H9 (cell line): ENCODE results near the gene RWDD4. TPM values are rescaled to one million over a fixed set of nuclear protein-coding genes. Genes with fewer than 3 reads are reported as not detected.

Source experiments
- DNase-seq: peaks from one replicate; pipeline ENCODE4 v3.0.0-alpha.2; 2017
- H2AFZ ChIP-seq: one replicate; pipeline ENCODE4 v1.6.1; 2013; ENCODE audit warnings: mild to moderate bottlenecking, low read length, control low read depth, moderate library complexity
- H2AK5ac ChIP-seq: 2 replicates; pipeline ENCODE4 v1.6.1; 2013; ENCODE audit warnings: low read length, control low read depth, mixed read lengths; ENCODE audit not compliant: insufficient read length
- H2BK120ac ChIP-seq: one replicate; pipeline ENCODE4 v1.6.1; 2013; ENCODE audit warnings: low read depth, mild to moderate bottlenecking, low read length, control low read depth, inconsistent platforms; ENCODE audit not compliant: poor library complexity, severe bottlenecking
- H2BK12ac ChIP-seq: 2 replicates; pipeline ENCODE4 v1.6.1; 2013; ENCODE audit warnings: low read length, control low read depth, mixed read lengths, low read depth; ENCODE audit not compliant: insufficient read length
- H2BK15ac ChIP-seq: 2 replicates; pipeline ENCODE4 v1.6.1; 2013; ENCODE audit warnings: low read depth, low read length, control low read depth
- H2BK20ac ChIP-seq: one replicate; pipeline ENCODE4 v1.6.1; 2013; ENCODE audit warnings: low read depth, mild to moderate bottlenecking, low read length, control low read depth, inconsistent platforms; ENCODE audit not compliant: poor library complexity, severe bottlenecking
- H2BK5ac ChIP-seq: 2 replicates; pipeline ENCODE4 v1.6.1; 2013; ENCODE audit warnings: low read length, control low read depth, mixed read lengths; ENCODE audit not compliant: insufficient read length
- H3K14ac ChIP-seq: 2 replicates; pipeline ENCODE4 v1.6.1; 2013; ENCODE audit warnings: low read length, control low read depth; ENCODE audit not compliant: insufficient read depth
- H3K18ac ChIP-seq: 2 replicates; pipeline ENCODE4 v1.6.1; 2013; ENCODE audit warnings: low read depth, mild to moderate bottlenecking, mixed read lengths, low read length, control low read depth; ENCODE audit not compliant: insufficient read length
- H3K23ac ChIP-seq: 2 replicates; pipeline ENCODE4 v1.6.1; 2013; ENCODE audit warnings: low read length, control low read depth, mixed read lengths, low read depth; ENCODE audit not compliant: insufficient read length
- H3K23me2 ChIP-seq: 2 replicates; pipeline ENCODE4 v1.6.1; 2013; ENCODE audit warnings: low read depth, mild to moderate bottlenecking, mixed read lengths, low read length, control low read depth; ENCODE audit not compliant: insufficient read length, poor library complexity, severe bottlenecking
- H3K27ac ChIP-seq: 2 replicates; pipeline ENCODE4 v1.5.1; 2013; ENCODE audit warnings: low read length, control low read depth, mixed read lengths, low read depth; ENCODE audit not compliant: insufficient read length
- H3K27me3 ChIP-seq: 2 replicates; pipeline ENCODE4 v1.6.1; 2013; ENCODE audit warnings: low read length, control low read depth, inconsistent platforms; ENCODE audit not compliant: insufficient read depth
- H3K4ac ChIP-seq: 2 replicates; pipeline ENCODE4 v1.6.1; 2013; ENCODE audit warnings: low read depth, mild to moderate bottlenecking, control low read depth, inconsistent platforms, low read length, moderate library complexity
- H3K4me1 ChIP-seq: 2 replicates; pipeline ENCODE4 v1.6.1; 2013; ENCODE audit warnings: low read length, control low read depth, inconsistent platforms; ENCODE audit not compliant: insufficient read depth
- H3K4me2 ChIP-seq: 2 replicates; pipeline ENCODE4 v1.6.1; 2013; ENCODE audit warnings: low read length, control low read depth, mixed read lengths; ENCODE audit not compliant: insufficient read length, insufficient read depth
- H3K56ac ChIP-seq: 2 replicates; pipeline ENCODE4 v1.6.1; 2013; ENCODE audit warnings: low read depth, mild to moderate bottlenecking, mixed read lengths, low read length, control low read depth; ENCODE audit not compliant: insufficient read length
- H3K79me1 ChIP-seq: 2 replicates; pipeline ENCODE4 v1.6.1; 2013; ENCODE audit warnings: low read depth, mild to moderate bottlenecking, moderate library complexity, low read length, control low read depth, inconsistent platforms; ENCODE audit not compliant: insufficient read depth, poor library complexity, severe bottlenecking
- H3K79me2 ChIP-seq: 2 replicates; pipeline ENCODE4 v1.6.1; 2013; ENCODE audit warnings: low read length, control low read depth, inconsistent platforms; ENCODE audit not compliant: insufficient read depth
- H3K9ac ChIP-seq: 2 replicates; pipeline ENCODE4 v1.6.1; 2013; ENCODE audit warnings: low read length, control low read depth, mixed read lengths; ENCODE audit not compliant: insufficient read length; ENCODE audit errors: extremely low read depth
- H3K9me3 ChIP-seq: one replicate; pipeline ENCODE4 v1.6.1; 2013; ENCODE audit warnings: low read depth, low read length, inconsistent platforms; ENCODE audit not compliant: control insufficient read depth
- H3T11ph ChIP-seq: one replicate; pipeline ENCODE4 v1.6.1; 2013; ENCODE audit warnings: mild to moderate bottlenecking, low read length, control low read depth, inconsistent platforms
- H4K20me1 ChIP-seq: one replicate; pipeline ENCODE4 v1.6.1; 2013; ENCODE audit not compliant: control insufficient read depth, insufficient read length, insufficient read depth
- H4K5ac ChIP-seq: 2 replicates; pipeline ENCODE4 v1.6.1; 2013; ENCODE audit warnings: low read depth, mild to moderate bottlenecking, mixed read lengths, low read length, control low read depth; ENCODE audit not compliant: insufficient read length
- H4K8ac ChIP-seq: replicated peaks from 2 replicates; pipeline ENCODE4 v1.6.1; 2013; ENCODE audit warnings: low read length, control low read depth, mixed read lengths, low read depth; ENCODE audit not compliant: insufficient read length
- H4K91ac ChIP-seq: 2 replicates; pipeline ENCODE4 v1.6.1; 2013; ENCODE audit warnings: low read depth, mild to moderate bottlenecking, moderate library complexity, mixed read lengths, low read length, control low read depth; ENCODE audit not compliant: insufficient read length
- H3K27ac Mint-ChIP-seq, 3 experiments: 2 replicates in 2 of 3; 3 replicates in 1 of 3; pipeline ENCODE4 v1.8.0; 2020 to 2021; ENCODE audit warnings: mixed read lengths in 3 of 3, mild to moderate bottlenecking in 1 of 3, moderate library complexity in 1 of 3
- H3K27me3 Mint-ChIP-seq: 2 replicates; pipeline ENCODE4 v1.8.0; 2021; ENCODE audit warnings: low read depth, mild to moderate bottlenecking, moderate library complexity, mixed read lengths
- H3K36me3 Mint-ChIP-seq, 3 experiments: 2 replicates in 2 of 3; 3 replicates in 1 of 3; pipeline ENCODE4 v1.8.0; 2020 to 2021; ENCODE audit warnings: low read depth in 3 of 3, mixed read lengths in 3 of 3; ENCODE audit not compliant: insufficient read depth in 1 of 3
- H3K4me1 Mint-ChIP-seq, 2 experiments: 2 replicates each; pipeline ENCODE4 v1.8.0; 2020; ENCODE audit warnings: mixed read lengths in 2 of 2
- H3K4me3 Mint-ChIP-seq, 2 experiments: 2 replicates in 1 of 2; 3 replicates in 1 of 2; pipeline ENCODE4 v1.8.0; 2020 to 2021; ENCODE audit warnings: mild to moderate bottlenecking in 2 of 2, mixed read lengths in 2 of 2, moderate library complexity in 1 of 2
- H3K9me3 Mint-ChIP-seq, 2 experiments: 2 replicates in 1 of 2; 3 replicates in 1 of 2; pipeline ENCODE4 v1.8.0; 2020; ENCODE audit warnings: mild to moderate bottlenecking in 2 of 2, mixed read lengths in 2 of 2, moderate library complexity in 1 of 2
- CTCF ChIP-seq: fragments of 200-600 bp; sonication (generic); conservative IDR thresholded peaks from 3 replicates; pipeline ENCODE4 v1.8.0; 2021; ENCODE audit warnings: antibody characterized with exemption, mild to moderate bottlenecking
- WGBS: extraction: QIAGEN DNeasy Blood & Tissue Kit; methylation state at CpG from one replicate; pipeline ENCODE4 v1.1.7; 2013; ENCODE audit warnings: missing lambda C conversion rate, low lambda C conversion rate, mixed read lengths; ENCODE audit not compliant: insufficient read length; ENCODE audit errors: extremely low coverage; 5-methylcytosine and 5-hydroxymethylcytosine counted together
- total RNA-seq: library from RNA; stranded (reverse); gene quantifications from 2 replicates; pipeline ENCODE4 v1.2.1, GENCODE V29; 2021

Gene RWDD4
- total RNA-seq, 1 experiment from 2014 or later: 17.8 TPM

DNA sequence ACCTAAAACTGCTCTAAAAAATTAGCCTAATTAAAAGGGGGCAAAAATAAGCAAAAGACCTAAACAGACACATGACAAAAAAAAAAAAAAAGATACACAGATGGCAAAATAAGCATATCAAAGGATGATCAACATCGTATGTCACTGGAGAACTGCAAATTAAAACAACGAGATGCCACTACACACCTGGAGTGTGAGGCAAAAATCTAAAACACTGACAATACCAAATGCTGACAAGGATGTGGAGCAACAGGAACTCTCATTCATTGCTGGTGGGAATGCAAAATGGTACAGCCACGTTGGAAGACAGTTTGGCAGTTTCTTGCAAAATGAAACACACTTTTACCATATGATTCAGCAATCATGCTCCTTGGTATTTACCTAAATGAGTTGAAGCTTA is 64.2 kb downstream of the RWDD4 start:
- no peak overlapping the region for H2BK5ac ChIP-seq
- no peaks in the 10 kb centered on the region; a peak in 3 of 5 replicates for H3K9me3 Mint-ChIP-seq
- no peak overlapping the region for H3K4me3 Mint-ChIP-seq
- no peaks in the 10 kb centered on the region for H3K79me1 ChIP-seq
- no peak for TF ChIP-seq CTCF
- H3K4me2 ChIP-seq: no peak overlapping the region
- H3K23ac ChIP-seq: no peak overlapping the region
- no peak overlapping the region for H3K14ac ChIP-seq
- no peak overlapping the region for H3K18ac ChIP-seq
- no peak overlapping the region for H2AK5ac ChIP-seq
- no peak overlapping the region for H3K27ac Mint-ChIP-seq
- no peak overlapping the region for H2BK120ac ChIP-seq
- no peaks in the 10 kb centered on the region for H3K23me2 ChIP-seq
- H3K4ac ChIP-seq: no peak overlapping the region
- H2BK12ac ChIP-seq: no peak overlapping the region
- whole genome bisulfite sequencing: no CpG with 5 or more reads among the region's 3 CpGs
- H3K27me3 Mint-ChIP-seq: no peaks in the 10 kb centered on the region; the same call in 1 of the 2 replicates
- no peak overlapping the region for H3K56ac ChIP-seq
- no peak overlapping the region for H2AFZ ChIP-seq
- no peak overlapping the region for H2BK15ac ChIP-seq
- no peaks in the 10 kb centered on the region for H3K4me1 Mint-ChIP-seq
- no peak overlapping the region for H3K9ac ChIP-seq
- H3T11ph ChIP-seq: no peak overlapping the region
- no peak overlapping the region for H4K8ac ChIP-seq
- no peaks in the 10 kb centered on the region for H3K4me1 ChIP-seq
- no peaks in the 10 kb centered on the region for H3K79me2 ChIP-seq
- H3K9me3 ChIP-seq: no peaks in the 10 kb centered on the region
- no peaks in the 10 kb centered on the region for H3K27me3 ChIP-seq
- DNase-seq: no peak
- no peaks in the 10 kb centered on the region for H4K20me1 ChIP-seq
- no peak overlapping the region for H3K27ac ChIP-seq
- no peaks in the 10 kb centered on the region; a peak in 1 of 7 replicates for H3K36me3 Mint-ChIP-seq
- no peak overlapping the region for H4K5ac ChIP-seq
- no peak overlapping the region for H4K91ac ChIP-seq
- H2BK20ac ChIP-seq: no peak overlapping the region
